Transverse colon (tissue), 1 donor: ENCODE results near the gene C19orf67.

Experiments
- EP300 ChIP-seq: sonication (generic); formaldehyde crosslinking; IDR thresholded peaks from one replicate; pipeline ENCODE4 v1.6.1; 2017; ENCODE audit warnings: antibody characterized with exemption, low read depth
- POLR2A ChIP-seq: fragments of 450-650 bp; IDR thresholded peaks from one replicate; pipeline ENCODE4 v1.6.1; 2016; ENCODE audit warnings: antibody characterized with exemption, mild to moderate bottlenecking, moderate library complexity

DNA sequence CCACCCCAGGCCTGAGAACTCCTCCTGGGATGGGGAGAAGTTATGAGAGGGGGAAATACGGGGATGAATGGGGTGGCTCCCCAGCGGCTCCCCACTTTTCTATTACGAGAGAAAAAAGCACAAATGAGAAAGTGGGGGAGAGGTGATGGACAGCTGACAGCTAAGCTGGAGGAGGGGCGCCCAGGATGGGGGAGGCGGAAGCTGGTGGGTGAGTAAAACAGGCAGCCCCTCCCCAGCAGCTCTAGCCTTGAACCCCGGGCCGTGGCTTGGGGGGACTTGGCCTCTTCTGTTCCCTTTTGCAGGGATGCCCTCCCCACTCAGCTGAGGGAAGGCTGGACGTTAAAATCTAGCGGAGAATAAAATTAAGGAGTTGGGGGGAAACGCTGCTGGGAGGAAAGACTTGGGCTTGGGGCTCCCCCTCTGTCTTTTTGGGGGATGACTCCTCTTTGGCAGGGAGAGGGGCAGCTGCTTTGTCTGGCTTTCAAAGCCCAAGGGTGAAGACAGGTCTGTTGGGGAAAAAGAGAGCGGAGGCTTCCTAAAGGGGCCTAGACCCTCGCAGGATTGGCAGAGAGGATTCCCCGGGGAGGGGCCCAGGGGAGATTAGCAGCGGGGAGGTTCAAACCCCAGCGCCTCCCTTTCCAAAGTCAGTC lies 6.4 kb upstream of the C19orf67 start:
- TF ChIP-seq POLR2A (no peak), EP300 (no peak)
